GM12878 (cell line): ENCODE measurements around the gene CDH18. TPM values are rescaled to one million over a fixed set of nuclear protein-coding genes. Genes with fewer than 3 reads are reported as not detected.

Experiments
- HDAC6 ChIP-seq: fragments of 200-600 bp; sonication (generic); IDR thresholded peaks from one replicate; pipeline ENCODE4 v1.8.0; 2017; ENCODE audit warnings: antibody characterized with exemption; ENCODE audit not compliant: unreplicated experiment
- HSF1 ChIP-seq: fragments of 150-350 bp; IDR thresholded peaks from 2 replicates; pipeline ENCODE4 v1.6.1; 2014; ENCODE audit warnings: mild to moderate bottlenecking, low read depth, low read length
- IRF3 ChIP-seq: fragments of 450-650 bp; IDR thresholded peaks from 2 replicates; pipeline ENCODE4 v1.6.1; 2014; ENCODE audit warnings: mild to moderate bottlenecking
- MLLT1 ChIP-seq: fragments of 450-650 bp; IDR thresholded peaks from 2 replicates; pipeline ENCODE4 v1.6.1; 2016; ENCODE audit warnings: mild to moderate bottlenecking
- POLR2AphosphoS2 ChIP-seq: IDR thresholded peaks from 2 replicates; pipeline ENCODE4 v1.6.1; 2011; ENCODE audit warnings: low read depth, mild to moderate bottlenecking, low read length, improper control_type of control experiment, moderate library complexity
- RAD51 ChIP-seq: fragments of 450-650 bp; IDR thresholded peaks from 2 replicates; pipeline ENCODE4 v1.6.1; 2016; ENCODE audit warnings: moderate library complexity, mild to moderate bottlenecking, inconsistent platforms
- REST ChIP-seq: IDR thresholded peaks from 2 replicates; pipeline ENCODE4 v1.6.1; 2012; ENCODE audit warnings: mild to moderate bottlenecking, low read depth, low read length
- polyA plus RNA-seq, 11 experiments: library from polyadenylated mRNA; depleted of rRNA in 4 of 11; unstranded in 6 of 11; stranded (reverse) in 5 of 11; fragments of >200 nt; fragmentation: Nextera tagmentation in 4 of 11; fragmentation: Illumina TruSeq in 1 of 11; extraction: Ambion mirVana in 4 of 11; extraction: Trizol in 1 of 11; gene quantifications; 1 replicate in 1 of 11; 2 replicates in 10 of 11; pipeline versions ENCODE4 v1.2.1 to v1.2.3, GENCODE V29; 2011 to 2016; ENCODE audit warnings: inconsistent platforms in 2 of 11, missing spikeins in 2 of 11, low read depth in 1 of 11
- total RNA-seq, 4 experiments: library from RNA; depleted of rRNA in 3 of 4; stranded (reverse); fragments of >200 nt in 3 of 4; fragmentation: Illumina TruSeq in 1 of 4; extraction: Trizol in 1 of 4; gene quantifications; 2 replicates each; pipeline versions ENCODE4 v1.2.1 to v1.2.3, GENCODE V29; 2013 to 2021

CDH18 gene
- total and polyA plus RNA-seq, 10 of the 15 experiments (the other 5 are each of a cell fraction or from before 2014, with no cell fraction given): 0.41 TPM; not detected in 9

GRCh38 chr5:19565466-19565865 is 422.5 kb downstream of the CDH18 start (continued):
- no peak for TF ChIP-seq MLLT1
- TF ChIP-seq REST: no peak
- no peak for TF ChIP-seq POLR2AphosphoS2
- no peak for TF ChIP-seq HDAC6
- no peak for TF ChIP-seq IRF3
- TF ChIP-seq RAD51: no peak
- no peak for TF ChIP-seq HSF1
